Fibroblast of lung (primary cell): ENCODE results near the gene MAP2K5.

Experiments
- CTCF ChIP-seq, 2 donors: IDR thresholded peaks in 1 of 2; conservative IDR thresholded peaks in 1 of 2; 1 replicate in 1 of 2; 2 replicates in 1 of 2; pipeline ENCODE4 v1.5.1; 2011 to 2012; ENCODE audit warnings: low read length in 2 of 2, control low read depth in 1 of 2, inconsistent platforms in 1 of 2, low read depth in 1 of 2, mild to moderate bottlenecking in 1 of 2
- EZH2 ChIP-seq: IDR thresholded peaks from 2 replicates; pipeline ENCODE4 v1.5.1; 2012; ENCODE audit warnings: low read length, control low read depth, mild to moderate bottlenecking; ENCODE audit errors: missing control alignments

GRCh38 chr15:67834581-67835296, 292.2 kb downstream of the MAP2K5 start:
- no peak for TF ChIP-seq CTCF (conservative IDR thresholded peaks at IDR 0.05 in 1 of 2, IDR thresholded peaks at IDR 0.05 in 1 of 2; ENCODE audit: low read depth in 1 of 2, low read length in 2 of 2)
- TF ChIP-seq EZH2: no peak
